Activated T-cell treated with anti-CD3 and anti-CD28 coated beads for 48 hours (primary cell): ENCODE measurements around the gene ADD2.
A peak's percentile ranks its signal among the peaks of the same experiment; 100 is the strongest.
"Not testable (repeated sequence)": the region's sequence is repeated elsewhere in the genome, so short reads cannot be mapped to it uniquely, and the experiment has no call there.

Experiments
- DNase-seq: peaks from one replicate; pipeline ENCODE4 v3.0.0-alpha.2; 2020; ENCODE audit warnings: low read depth

The ADD2 gene

GRCh38 chr2:70673041-70673647 is 94.9 kb downstream of the ADD2 start:
- DNase-seq: no peak

- no peak for DNase-seq
These were observed 96.8 kb downstream of the ADD2 start for GRCh38 chr2:70671092-70671675.

GRCh38 chr2:70670626-70671025 is 97.4 kb downstream of the ADD2 start:
- no peak for DNase-seq

- no peak for DNase-seq
These were observed 97.8 kb downstream of the ADD2 start for GRCh38 chr2:70670202-70670601.

- DNase-seq: no peak
These were observed 99.1 kb downstream of the ADD2 start for GRCh38 chr2:70668911-70669310.

GRCh38 chr2:70668432-70668831 is 99.6 kb downstream of the ADD2 start:
- no peak for DNase-seq

GRCh38 chr2:70664525-70664924 is 103.5 kb downstream of the ADD2 start:
- DNase-seq: no peak

GRCh38 chr2:70663411-70663810 is 104.6 kb downstream of the ADD2 start:
- no peak for DNase-seq

- no peak for DNase-seq
These were observed 108.4 kb downstream of the ADD2 start for GRCh38 chr2:70659551-70659950.

- DNase-seq: no peak
These were observed 109.5 kb downstream of the ADD2 start for GRCh38 chr2:70658476-70658875.

GRCh38 chr2:70657246-70657645 is 110.8 kb downstream of the ADD2 start:
- no peak for DNase-seq

GRCh38 chr2:70656421-70657010 is 111.5 kb downstream of the ADD2 start:
- no peak for DNase-seq

GRCh38 chr2:70655786-70656185 is 112.2 kb downstream of the ADD2 start:
- no peak for DNase-seq

- not testable (repeated sequence) for DNase-seq
These were observed 112.8 kb downstream of the ADD2 start for GRCh38 chr2:70655211-70655610.

- DNase-seq: no peak
These were observed 116.3 kb downstream of the ADD2 start for GRCh38 chr2:70651727-70652126.

- no peak for DNase-seq
These were observed 117.0 kb downstream of the ADD2 start for GRCh38 chr2:70651014-70651413.

GRCh38 chr2:70648961-70649360 is 119.0 kb downstream of the ADD2 start:
- DNase-seq: no peak

- peak; percentile 63 for DNase-seq
These were observed 120.0 kb downstream of the ADD2 start for GRCh38 chr2:70647873-70648481.

- DNase-seq: no peak
These were observed 121.6 kb downstream of the ADD2 start for GRCh38 chr2:70646420-70646818.

- no peak for DNase-seq
These were observed 122.1 kb downstream of the ADD2 start for GRCh38 chr2:70645733-70646419.

GRCh38 chr2:70643715-70644114 is 124.3 kb downstream of the ADD2 start:
- DNase-seq: peak; percentile 31

- no peak for DNase-seq
These were observed 126.7 kb downstream of the ADD2 start for GRCh38 chr2:70641263-70641784.
